ENCODE results near the gene PEA15. TPM values are rescaled to one million over a fixed set of nuclear protein-coding genes. Genes with fewer than 3 reads are reported as not detected.

Gene PEA15
- total and polyA plus RNA-seq, 4 donors: 8.1 to 44.5 (median 11.1) TPM

GRCh38 chr1:160244209-160244608, 39.0 kb downstream of the PEA15 start:
- no peaks in the 10 kb centered on the region for H3K9me3 ChIP-seq (ENCODE audit: control insufficient read depth in 4 of 4, low read length in 3 of 4)
- no peaks in the 10 kb centered on the region for H3K27me3 ChIP-seq (ENCODE audit: control insufficient read depth in 4 of 4, insufficient read depth in 4 of 4, low read length in 3 of 4)
- TF ChIP-seq FOXA2 (IDR thresholded peaks at IDR 0.05) (no peak), NR2F2 (IDR thresholded peaks at IDR 0.05) (no peak), ZBTB33 (IDR thresholded peaks at IDR 0.05) (no peak), HNF4A (conservative IDR thresholded peaks at IDR 0.05) (no peak), EGR1 (IDR thresholded peaks at IDR 0.05; ENCODE audit: low read depth in 2 of 2) (no peak), RXRA (IDR thresholded peaks at IDR 0.05) (no peak), REST (IDR thresholded peaks at IDR 0.05) (no peak), HNF4G (IDR thresholded peaks at IDR 0.05) (no peak), RAD21 (IDR thresholded peaks at IDR 0.05) (no peak)
- H3K9ac ChIP-seq (ENCODE audit: low read depth in 1 of 2, low read length in 2 of 2): no peak overlapping the region
- WGBS: 51% methylated on average over 1 of the region's 1 CpG
- H3K4me3 ChIP-seq (ENCODE audit: low read depth in 1 of 3, low read length in 3 of 3): no peak overlapping the region
- peaks cover 2 to 13% (median 9%) of the 10 kb centered on the region in 4 donors for H3K36me3 ChIP-seq (ENCODE audit: control insufficient read depth in 4 of 4, insufficient read depth in 3 of 4, low read depth in 1 of 4, low read length in 3 of 4)
- H3K27ac ChIP-seq (ENCODE audit: low read depth in 1 of 2, low read length in 2 of 2): no peak overlapping the region
- peaks cover 3 to 57% (median 50%) of the 10 kb centered on the region in 4 donors for H3K4me1 ChIP-seq (ENCODE audit: control insufficient read depth in 4 of 4, insufficient read depth in 4 of 4, low read length in 3 of 4)
- DNase-seq (ENCODE audit: low spot score): no peak

- DNase-seq (ENCODE audit: low spot score): no peak
- Histone ChIP-seq H3K36me3 (ENCODE audit: control insufficient read depth in 4 of 4, insufficient read depth in 3 of 4, low read depth in 1 of 4, low read length in 3 of 4) (peaks cover 0 to 2% (median 1%) of the 10 kb centered on the region in 4 donors), H3K27ac (ENCODE audit: low read depth in 1 of 2, low read length in 2 of 2) (no peak overlapping the region), H3K27me3 (ENCODE audit: control insufficient read depth in 4 of 4, insufficient read depth in 4 of 4, low read length in 3 of 4) (no peaks in the 10 kb centered on the region), H3K9ac (ENCODE audit: low read depth in 1 of 2, low read length in 2 of 2) (no peak overlapping the region), H3K4me1 (ENCODE audit: control insufficient read depth in 4 of 4, insufficient read depth in 4 of 4, low read length in 3 of 4) (peaks cover 3 to 51% (median 45%) of the 10 kb centered on the region in 4 donors), H3K9me3 (ENCODE audit: control insufficient read depth in 4 of 4, low read length in 3 of 4) (no peaks in the 10 kb centered on the region), H3K4me3 (ENCODE audit: low read depth in 1 of 3, low read length in 3 of 3) (no peak overlapping the region)
- TF ChIP-seq CTCF (IDR thresholded peaks at IDR 0.05; ENCODE audit: low read depth, low read length, missing input control): no peak
- TF ChIP-seq HNF4A (conservative IDR thresholded peaks at IDR 0.05): no peak
- TF ChIP-seq FOXA1 (IDR thresholded peaks at IDR 0.05): no peak
- no peak for TF ChIP-seq RAD21 (IDR thresholded peaks at IDR 0.05)
- TF ChIP-seq NR2F2 (IDR thresholded peaks at IDR 0.05): no peak
- no peak for TF ChIP-seq JUND (IDR thresholded peaks at IDR 0.05)
- TF ChIP-seq ZBTB33 (IDR thresholded peaks at IDR 0.05): no peak
- no peak for TF ChIP-seq TAF1 (conservative IDR thresholded peaks at IDR 0.05)
- no peak for TF ChIP-seq SP1 (IDR thresholded peaks at IDR 0.05)
- no peak for TF ChIP-seq RXRA (IDR thresholded peaks at IDR 0.05)
- 93% methylated on average over 1 of the region's 1 CpG for WGBS
Measured at GRCh38 chr1:160245434-160245833, 40.2 kb downstream of the PEA15 start.
